ENCODE measurements around the gene NTN1.
A peak's percentile ranks its signal among the peaks of the same experiment; 100 is the strongest.
"Not testable (repeated sequence)": the region's sequence is repeated elsewhere in the genome, so short reads cannot be mapped to it uniquely, and the experiment has no call there.

NTN1 gene

GRCh38 chr17:9021158-9021991 lies at the start of gene NTN1:
Gene NTN1 (plus strand): TSS chr17:9021510. CDS start chr17:9022374, 864 bp downstream.
- no peak for DNase-seq (ENCODE audit: low read depth)

- DNase-seq (ENCODE audit: low read depth) = no peak
Observed at GRCh38 chr17:8975091-8975725, 46.1 kb upstream of the NTN1 start.

- DNase-seq (ENCODE audit: low read depth) = no peak
Observed at GRCh38 chr17:8976638-8977037, 44.7 kb upstream of the NTN1 start.

- no peak for DNase-seq (ENCODE audit: low read depth)
Observed at GRCh38 chr17:8979715-8980114, 41.6 kb upstream of the NTN1 start.

- DNase-seq (ENCODE audit: low read depth) = no peak
Observed at GRCh38 chr17:8981443-8981842, 39.9 kb upstream of the NTN1 start.

GRCh38 chr17:8984225-8984624 lies 37.1 kb upstream of the NTN1 start:
- not testable (repeated sequence) for DNase-seq (ENCODE audit: low read depth)

- DNase-seq (ENCODE audit: low read depth) = no peak
Observed at GRCh38 chr17:8985054-8985701, 36.1 kb upstream of the NTN1 start.

- no peak for DNase-seq (ENCODE audit: low read depth)
Observed at GRCh38 chr17:8986295-8986694, 35.0 kb upstream of the NTN1 start.

- DNase-seq (ENCODE audit: low read depth) = not testable (repeated sequence)
Observed at GRCh38 chr17:8988263-8988935, 32.9 kb upstream of the NTN1 start.

- peak; percentile 53 for DNase-seq (ENCODE audit: low read depth)
Observed at GRCh38 chr17:8991514-8992285, 29.6 kb upstream of the NTN1 start.

GRCh38 chr17:8994319-8994718 lies 27.0 kb upstream of the NTN1 start:
- peak; percentile 32 for DNase-seq (ENCODE audit: low read depth)

- no peak for DNase-seq (ENCODE audit: low read depth)
Observed at GRCh38 chr17:8995711-8996110, 25.6 kb upstream of the NTN1 start.

GRCh38 chr17:8997994-8998628 lies 23.2 kb upstream of the NTN1 start:
- DNase-seq (ENCODE audit: low read depth) = peak; percentile 67

GRCh38 chr17:9001559-9001958 lies 19.8 kb upstream of the NTN1 start:
- DNase-seq (ENCODE audit: low read depth) = no peak

- DNase-seq (ENCODE audit: low read depth) = no peak
Observed at GRCh38 chr17:9002227-9002605, 19.1 kb upstream of the NTN1 start.

- DNase-seq (ENCODE audit: low read depth) = no peak
Observed at GRCh38 chr17:9002606-9003354, 18.5 kb upstream of the NTN1 start.

GRCh38 chr17:9003355-9004131 lies 17.8 kb upstream of the NTN1 start:
- DNase-seq (ENCODE audit: low read depth) = no peak

GRCh38 chr17:9004132-9004960 lies 17.0 kb upstream of the NTN1 start:
- DNase-seq (ENCODE audit: low read depth) = no peak

GRCh38 chr17:9004961-9005285 lies 16.4 kb upstream of the NTN1 start:
- DNase-seq (ENCODE audit: low read depth) = no peak
